ENCODE measurements around the gene BABAM2.

- TF ChIP-seq CTCF (conservative IDR thresholded peaks at IDR 0.05; ENCODE audit: low read length) (no peak), EZH2phosphoT487 (IDR thresholded peaks at IDR 0.05; ENCODE audit: borderline replicate concordance, low read depth, low read length) (no peak)
Observed at GRCh38 chr2:27860111-27860510, 30.4 kb upstream of the BABAM2 start.
